Endothelial cell of umbilical vein (primary cell): Measurements from ENCODE around the gene SLC35E3. TPM values are rescaled to one million over a fixed set of nuclear protein-coding genes. Genes with fewer than 3 reads are reported as not detected.
"Not testable (repeated sequence)": the region's sequence is repeated elsewhere in the genome, so short reads cannot be mapped to it uniquely, and the experiment has no call there.

Source experiments
- BruUV-seq: library from RNA; stranded (reverse); fragments of 400-500 nt; replicated peaks from 2 replicates; lab custom pipeline; 2021; lab: Mats Ljungman, UMichigan
- CTCF ChIA-PET: fragments of 300-600, 350-600 bp; sonication (Branson Sonifier 250); formaldehyde crosslinking; loops from one replicate; lab custom pipeline; 2021; ENCODE audit warnings: antibody characterized with exemption, inconsistent platforms; lab: Charles Lee
- POLR2A ChIA-PET: fragments of 300-600, 350-600 bp; sonication (Branson Sonifier 250); formaldehyde crosslinking; loops from one replicate; lab custom pipeline; 2021; ENCODE audit warnings: antibody characterized with exemption, inconsistent platforms; lab: Charles Lee
- DNase-seq: peaks from one replicate; pipeline ENCODE4 v3.0.0-alpha.2; 2011; ENCODE audit warnings: low read depth, low spot score
- FAIRE-seq: peaks from 2 replicates; lab custom pipeline; 2011; peaks lifted over from hg19 to GRCh38; lab: Jason Lieb, UNC
- H2AFZ ChIP-seq: 2 replicates; pipeline ENCODE4 v1.6.0; 2012; ENCODE audit warnings: low read depth, low read length, control low read depth, inconsistent platforms
- H3K27ac ChIP-seq: 2 replicates; pipeline ENCODE4 v1.5.1; 2011; ENCODE audit warnings: low read depth, mild to moderate bottlenecking, control low read depth, low read length, moderate library complexity; ENCODE audit not compliant: insufficient read depth
- H3K27me3 ChIP-seq, 2 experiments: 2 replicates each; pipeline versions ENCODE4 v1.6.0 to v1.6.1; 2011; ENCODE audit warnings: low read length in 2 of 2, mixed read lengths in 1 of 2; ENCODE audit not compliant: control insufficient read depth in 2 of 2, insufficient read depth in 2 of 2
- H3K36me3 ChIP-seq, 2 experiments: 2 replicates in 1 of 2; 3 replicates in 1 of 2; pipeline ENCODE4 v1.5.1; 2011; ENCODE audit warnings: low read length in 2 of 2, mild to moderate bottlenecking in 1 of 2, moderate library complexity in 1 of 2; ENCODE audit not compliant: control insufficient read depth in 2 of 2, insufficient read depth in 2 of 2; ENCODE audit errors: extremely low read depth in 1 of 2
- H3K4me1 ChIP-seq: 3 replicates; pipeline ENCODE4 v1.5.1; 2011; ENCODE audit warnings: mild to moderate bottlenecking, low read length; ENCODE audit not compliant: control insufficient read depth, insufficient read depth; ENCODE audit errors: extremely low read depth
- H3K4me2 ChIP-seq: 2 replicates; pipeline ENCODE4 v1.6.1; 2011; ENCODE audit warnings: low read length, control low read depth, mixed read lengths; ENCODE audit not compliant: insufficient read depth
- H3K4me3 ChIP-seq, 3 experiments: fragments of 200-600 bp in 1 of 3; sonication (generic), shearing (Covaris generic) in 1 of 3; replicated peaks in 1 of 3; 2 replicates each; pipeline ENCODE4 v1.5.1; 2011 to 2016; ENCODE audit warnings: control low read depth in 3 of 3, low read length in 3 of 3, mild to moderate bottlenecking in 2 of 3, inconsistent platforms in 1 of 3, low read depth in 1 of 3, moderate library complexity in 1 of 3; ENCODE audit not compliant: insufficient read depth in 1 of 3
- H3K79me2 ChIP-seq: 2 replicates; pipeline ENCODE4 v1.6.0; 2012; ENCODE audit warnings: low read length, inconsistent platforms; ENCODE audit not compliant: control insufficient read depth, insufficient read depth
- H3K9ac ChIP-seq: replicated peaks from 2 replicates; pipeline ENCODE3; 2011; ENCODE audit warnings: low read length, control low read depth; ENCODE audit not compliant: insufficient read depth; ENCODE audit errors: extremely low read depth
- H3K9me1 ChIP-seq: replicated peaks from 3 replicates; pipeline ENCODE4 v1.6.0; 2011; ENCODE audit warnings: mild to moderate bottlenecking, low read length; ENCODE audit not compliant: control insufficient read depth, insufficient read depth; ENCODE audit errors: extremely low read depth
- H3K9me3 ChIP-seq: replicated peaks from 2 replicates; pipeline ENCODE4 v1.5.1; 2012; ENCODE audit warnings: low read length, inconsistent platforms; ENCODE audit not compliant: control insufficient read depth, insufficient read depth
- H4K20me1 ChIP-seq: replicated peaks from 2 replicates; pipeline ENCODE3; 2011; ENCODE audit warnings: mild to moderate bottlenecking, low read length; ENCODE audit not compliant: control insufficient read depth, insufficient read depth; ENCODE audit errors: extremely low read depth
- CTCF ChIP-seq, 2 donors: IDR thresholded peaks; 1 replicate in 1 of 2; 2 replicates in 1 of 2; pipeline ENCODE4 v1.5.1; 2011; ENCODE audit warnings: low read length in 2 of 2, mild to moderate bottlenecking in 2 of 2, moderate library complexity in 2 of 2, control low read depth in 1 of 2, inconsistent platforms in 1 of 2, low read depth in 1 of 2; ENCODE audit not compliant: insufficient read depth in 1 of 2; ENCODE audit errors: extremely low read depth in 1 of 2
- EZH2 ChIP-seq: IDR thresholded peaks from 2 replicates; pipeline ENCODE4 v1.6.1; 2012; ENCODE audit warnings: borderline replicate concordance, low read depth, mild to moderate bottlenecking, moderate library complexity, low read length, inconsistent platforms; ENCODE audit not compliant: severe bottlenecking
- FOS ChIP-seq: IDR thresholded peaks from 2 replicates; pipeline ENCODE4 v1.6.1; 2011; ENCODE audit warnings: mild to moderate bottlenecking, low read length, moderate library complexity, borderline replicate concordance; ENCODE audit not compliant: insufficient read depth
- GATA2 ChIP-seq: IDR thresholded peaks from 2 replicates; pipeline ENCODE4 v1.7.0; 2011; ENCODE audit warnings: low read depth, mild to moderate bottlenecking, moderate library complexity, mixed read lengths, low read length; ENCODE audit not compliant: insufficient read length, insufficient read depth
- JUN ChIP-seq: IDR thresholded peaks from 2 replicates; pipeline ENCODE4 v1.6.1; 2011; ENCODE audit warnings: borderline replicate concordance, low read depth; ENCODE audit not compliant: insufficient read length, insufficient read depth
- MAX ChIP-seq: IDR thresholded peaks from 2 replicates; pipeline ENCODE4 v1.6.1; 2011; ENCODE audit not compliant: insufficient read depth, insufficient read length
- MYC ChIP-seq: IDR thresholded peaks from one replicate; pipeline ENCODE4 v1.6.1; 2011; ENCODE audit warnings: mild to moderate bottlenecking, low read depth, low read length
- POLR2A ChIP-seq: IDR thresholded peaks from 2 replicates; pipeline ENCODE4 v1.6.1; 2012; ENCODE audit warnings: low read depth, mild to moderate bottlenecking, control low read depth, low read length
- POLR2AphosphoS5 ChIP-seq: IDR thresholded peaks from 2 replicates; pipeline ENCODE4 v1.6.1; 2012; ENCODE audit warnings: low read depth, mild to moderate bottlenecking, control low read depth, low read length, moderate library complexity; ENCODE audit not compliant: insufficient read depth
- dilution Hi-C: fragments of 300-500 bp; cut with MboI; formaldehyde crosslinking; loops from one replicate; pipeline ENCODE4 v1.15.0; 2019; ENCODE audit warnings: low sequenced_read_pairs; ENCODE audit not compliant: extremely low pct_ligation_motif_present
- intact Hi-C: fragments of 100-400 bp; cut with micrococcal nuclease; formaldehyde crosslinking; loops from one replicate; pipeline ENCODE4 v1.10.0; 2022
- polyA plus RNA-seq, 4 experiments: library from polyadenylated mRNA; depleted of rRNA in 3 of 4; stranded (reverse) in 3 of 4; unstranded in 1 of 4; fragments of >200 nt; gene quantifications; 2 replicates each; pipeline versions ENCODE4 v1.2.1 to v1.2.3, GENCODE V29; 2011 to 2012; ENCODE audit warnings: missing spikeins in 1 of 4
- total RNA-seq: library from RNA; stranded (reverse); gene quantifications from 2 replicates; pipeline ENCODE4 v1.2.3, GENCODE V29; 2021

Gene SLC35E3
- total and polyA plus RNA-seq, 2 donors (not counting 3 experiments of a cell fraction or from before 2014, with no cell fraction given) = 8.1 to 13.8 TPM

DNA sequence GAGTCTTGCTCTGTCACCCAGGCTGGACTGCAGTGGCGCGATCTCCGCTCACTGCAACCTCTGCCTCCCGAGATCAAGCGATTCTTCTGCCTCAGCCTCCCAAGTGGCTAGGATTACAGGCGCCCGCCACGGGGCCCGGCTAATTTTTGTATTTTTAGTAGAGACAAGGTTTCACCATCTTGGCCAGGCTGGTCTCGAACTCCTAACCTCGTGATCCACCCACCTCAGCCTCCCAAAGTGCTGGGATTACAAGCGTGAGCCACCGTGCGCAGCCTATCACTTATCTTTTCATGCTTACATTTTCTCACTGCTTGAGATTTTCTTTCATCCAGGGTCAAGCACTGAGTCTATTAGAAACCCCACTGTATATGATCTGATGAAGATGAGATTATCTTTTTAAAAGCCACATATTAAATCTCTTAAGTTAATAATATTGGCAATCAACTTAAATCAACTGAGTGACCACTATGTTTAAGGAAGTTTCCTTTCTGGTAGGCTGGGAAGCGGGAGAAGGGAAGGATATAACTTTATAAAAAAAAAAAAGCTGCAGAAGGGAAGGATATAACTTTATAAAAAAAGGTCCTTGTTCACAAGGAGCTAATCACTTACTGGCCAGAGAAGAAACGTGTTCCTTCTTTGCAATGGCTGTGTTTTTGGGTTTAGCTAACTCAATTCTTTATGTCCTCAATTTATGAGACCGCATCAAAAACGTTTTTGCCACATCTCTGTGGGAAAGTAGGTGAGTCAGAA is 60.7 kb downstream of the SLC35E3 start:
- dilution Hi-C loops = no loop called here
- no peaks in the 10 kb centered on the region for H3K9me3 ChIP-seq
- TF ChIP-seq GATA2 = no peak
- no peak for TF ChIP-seq CTCF (IDR thresholded peaks at IDR 0.05; ENCODE audit: extremely low read depth in 1 of 2, insufficient read depth in 1 of 2, low read depth in 1 of 2, low read length in 2 of 2)
- TF ChIP-seq FOS = no peak
- no peak for TF ChIP-seq EZH2
- no peak for TF ChIP-seq POLR2AphosphoS5
- no peak for TF ChIP-seq POLR2A
- no peak for TF ChIP-seq MYC
- no peak for TF ChIP-seq MAX
- TF ChIP-seq JUN = no peak
- DNase-seq (no peak), FAIRE-seq (no peak)
- ChIA-PET CTCF (interaction anchor here (1.1 to 3.0 kb wide), 3 partner anchors 12 to 21 kb away, joined by 4 to 35 read pairs (median 8); no protein-coding TSS in a partner anchor), POLR2A (interaction anchor here (1.1 to 3.0 kb wide), 3 partner anchors 19 to 61 kb away, joined by 5 to 21 read pairs (median 6); partner anchors contain the start of gene SLC35E3)
- intact Hi-C loops = loop anchor here (1.0 to 10.0 kb wide), 5 partner anchors 120 to 582 kb away; partner anchors contain the start of genes IL26, NUP107 and RAP1B
- peaks cover 3% of the 10 kb centered on the region for H3K4me1 ChIP-seq
- no peaks in the 10 kb centered on the region for H4K20me1 ChIP-seq
- H3K79me2 ChIP-seq = peaks cover 32% of the 10 kb centered on the region
- no peak overlapping the region for H2AFZ ChIP-seq
- H3K4me3 ChIP-seq = no peak overlapping the region
- BruUV-seq = no TSS peak
- no peaks in the 10 kb centered on the region for H3K9me1 ChIP-seq
- H3K9ac ChIP-seq = no peak overlapping the region
- no peaks in the 10 kb centered on the region for H3K27me3 ChIP-seq
- peak overlapping the region; percentile 64 for H3K4me2 ChIP-seq
- H3K36me3 ChIP-seq = peaks cover 0 to 6% of the 10 kb centered on the region in 2 experiments
- no peak overlapping the region for H3K27ac ChIP-seq

- dilution Hi-C loops, DNase-seq, BruUV-seq, H4K20me1 ChIP-seq, H3K27me3 ChIP-seq, H3K36me3 ChIP-seq, H3K9me1 ChIP-seq, H3K4me1 ChIP-seq, H3K9me3 ChIP-seq: not testable (repeated sequence)
- POLR2A ChIA-PET = interaction anchor here (0.6 to 3.0 kb wide), 5 partner anchors 19 to 62 kb away, joined by 3 to 21 read pairs (median 6); partner anchors contain the start of gene SLC35E3
- Histone ChIP-seq H3K79me2 (peaks cover 37% of the 10 kb centered on the region), H3K27ac (peak overlapping the region; percentile 82), H3K4me2 (peak overlapping the region; percentile 64), H3K9ac (peak overlapping the region; percentile 95), H3K4me3 (peak overlapping the region; percentile 20 to 69 (median 68)), H2AFZ (peak overlapping the region; percentile 35)
- CTCF ChIA-PET = interaction anchor here (0.9 to 3.0 kb wide), 7 partner anchors 12 to 75 kb away, joined by 3 to 35 read pairs (median 6); partner anchors contain the start of gene SLC35E3
- intact Hi-C loops = loop anchor here (1.0 to 10.0 kb wide), 5 partner anchors 121 to 582 kb away; partner anchors contain the start of genes IL26, NUP107 and RAP1B
- peak; percentile 50 for FAIRE-seq
These were observed 61.2 kb downstream of the SLC35E3 start for GRCh38 chr12:68807274-68807575.
